ENCODE results near the gene EIF5B. TPM values are rescaled to one million over a fixed set of nuclear protein-coding genes. Genes with fewer than 3 reads are reported as not detected.
"Not testable (repeated sequence)": the region's sequence is repeated elsewhere in the genome, so short reads cannot be mapped to it uniquely, and the experiment has no call there.

Gene EIF5B
- total RNA-seq, 2 experiments from 2014 or later, result 71.6 to 75.3 TPM

DNA sequence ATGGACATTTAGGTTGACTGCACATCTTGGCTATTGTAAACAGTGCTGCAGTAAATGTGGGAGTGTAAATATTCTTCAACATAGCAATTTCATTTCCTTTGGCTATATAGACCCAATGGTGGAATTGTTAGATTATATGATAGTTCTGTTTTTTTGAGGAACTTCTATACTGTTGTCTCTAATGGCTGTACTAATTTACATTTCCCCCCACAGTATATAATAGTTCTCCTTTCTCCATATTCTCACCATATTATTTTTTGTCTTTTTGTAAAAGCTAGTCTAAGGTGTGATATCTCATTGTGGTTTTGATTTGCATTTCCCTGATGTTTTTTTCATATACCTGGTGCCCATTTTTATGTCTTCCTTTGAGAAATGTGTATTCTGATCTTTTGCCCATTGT, 13.0 kb downstream of the EIF5B start:
- TF ChIP-seq, protein P1, sequence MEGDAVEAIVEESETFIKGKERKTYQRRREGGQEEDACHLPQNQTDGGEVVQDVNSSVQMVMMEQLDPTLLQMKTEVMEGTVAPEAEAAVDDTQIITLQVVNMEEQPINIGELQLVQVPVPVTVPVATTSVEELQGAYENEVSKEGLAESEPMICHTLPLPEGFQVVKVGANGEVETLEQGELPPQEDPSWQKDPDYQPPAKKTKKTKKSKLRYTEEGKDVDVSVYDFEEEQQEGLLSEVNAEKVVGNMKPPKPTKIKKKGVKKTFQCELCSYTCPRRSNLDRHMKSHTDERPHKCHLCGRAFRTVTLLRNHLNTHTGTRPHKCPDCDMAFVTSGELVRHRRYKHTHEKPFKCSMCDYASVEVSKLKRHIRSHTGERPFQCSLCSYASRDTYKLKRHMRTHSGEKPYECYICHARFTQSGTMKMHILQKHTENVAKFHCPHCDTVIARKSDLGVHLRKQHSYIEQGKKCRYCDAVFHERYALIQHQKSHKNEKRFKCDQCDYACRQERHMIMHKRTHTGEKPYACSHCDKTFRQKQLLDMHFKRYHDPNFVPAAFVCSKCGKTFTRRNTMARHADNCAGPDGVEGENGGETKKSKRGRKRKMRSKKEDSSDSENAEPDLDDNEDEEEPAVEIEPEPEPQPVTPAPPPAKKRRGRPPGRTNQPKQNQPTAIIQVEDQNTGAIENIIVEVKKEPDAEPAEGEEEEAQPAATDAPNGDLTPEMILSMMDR (IDR thresholded peaks at IDR 0.05), result no peak
- H3K27ac Mint-ChIP-seq, result no peak overlapping the region
- ChIA-PET CTCF (interaction anchor here (1.0 kb wide), 1 partner anchor 12 kb away, joined by 3 read pairs; no protein-coding TSS in a partner anchor), POLR2A (no interaction called here)
- peaks cover 68% of the 10 kb centered on the region for H3K4me1 Mint-ChIP-seq (ENCODE audit: low read depth)
- intact Hi-C loops (cut with micrococcal nuclease), result no loop called here
- peaks cover 8% of the 10 kb centered on the region for H3K36me3 Mint-ChIP-seq (ENCODE audit: low read depth)
- DNase-seq, result no peak
- no peak overlapping the region for H3K4me3 Mint-ChIP-seq
- ATAC-seq, result no peak
- H3K9me3 Mint-ChIP-seq, result no peaks in the 10 kb centered on the region
- no peaks in the 10 kb centered on the region for H3K27me3 Mint-ChIP-seq

DNA sequence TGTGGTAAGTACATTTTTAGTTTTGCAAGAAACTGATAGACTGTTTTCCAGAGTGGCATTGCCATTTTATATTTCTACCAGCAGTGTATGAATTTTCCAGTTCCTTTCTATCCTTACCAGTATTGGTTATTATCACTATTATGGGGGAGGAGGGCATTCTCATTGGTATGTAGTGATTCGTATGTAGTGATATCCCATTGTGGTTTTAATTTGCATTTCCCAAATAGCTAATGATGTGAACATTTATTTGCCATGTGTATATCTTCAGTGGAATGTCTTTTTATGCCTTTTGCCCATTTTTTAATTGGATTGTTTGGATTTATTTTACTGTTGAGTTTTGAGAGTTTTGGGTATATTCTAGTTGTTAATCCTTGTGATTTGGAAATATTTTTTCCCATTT, 16.9 kb downstream of the EIF5B start:
- TF ChIP-seq, protein P1 (IDR thresholded peaks at IDR 0.05), result no peak
- no peaks in the 10 kb centered on the region for H3K9me3 Mint-ChIP-seq
- POLR2A ChIA-PET, result interaction anchor here (0.7 to 1.6 kb wide), 2 partner anchors 11 to 18 kb away, joined by 3 to 6 read pairs; partner anchors contain the start of gene TXNDC9
- no peaks in the 10 kb centered on the region for H3K27me3 Mint-ChIP-seq
- H3K4me3 Mint-ChIP-seq, result no peak overlapping the region
- no peak overlapping the region for H3K27ac Mint-ChIP-seq
- peaks cover 61% of the 10 kb centered on the region for H3K4me1 Mint-ChIP-seq (ENCODE audit: low read depth)
- CTCF ChIA-PET, result no interaction called here
- peaks cover 9% of the 10 kb centered on the region for H3K36me3 Mint-ChIP-seq (ENCODE audit: low read depth)
- intact Hi-C loops (cut with micrococcal nuclease), result no loop called here
- ATAC-seq (no peak), DNase-seq (no peak)

- H3K27ac Mint-ChIP-seq; CTCF ChIA-PET; H3K4me3 Mint-ChIP-seq; ATAC-seq; DNase-seq; H3K9me3 Mint-ChIP-seq; H3K36me3 Mint-ChIP-seq (ENCODE audit: low read depth); intact Hi-C loops (cut with micrococcal nuclease); H3K27me3 Mint-ChIP-seq: not testable (repeated sequence)
- POLR2A ChIA-PET, result interaction anchor here (0.7 to 1.6 kb wide), 3 partner anchors 11 to 35 kb away, joined by 3 to 6 read pairs (median 3); partner anchors contain the start of gene TXNDC9
- H3K4me1 Mint-ChIP-seq (ENCODE audit: low read depth), result peaks cover 54% of the 10 kb centered on the region
These were observed 17.6 kb downstream of the EIF5B start for GRCh38 chr2:99354825-99355224.

- no peak for ATAC-seq
- Mint-ChIP-seq H3K27me3 (no peaks in the 10 kb centered on the region), H3K4me1 (ENCODE audit: low read depth) (peaks cover 43% of the 10 kb centered on the region), H3K4me3 (no peak overlapping the region), H3K36me3 (ENCODE audit: low read depth) (peaks cover 16% of the 10 kb centered on the region), H3K9me3 (no peaks in the 10 kb centered on the region), H3K27ac (no peak overlapping the region)
- ChIA-PET POLR2A (interaction anchor here (1.2 kb wide), 1 partner anchor 20 kb away, joined by 3 read pairs; the partner anchor contains the start of genes EIF5B and TXNDC9), CTCF (interaction anchor here (1.0 to 2.1 kb wide), 3 partner anchors 9 to 21 kb away, joined by 3 to 6 read pairs (median 5); partner anchors contain the start of gene TXNDC9)
- TF ChIP-seq, protein P1 (IDR thresholded peaks at IDR 0.05), result no peak
- DNase-seq, result no peak
- intact Hi-C loops (cut with micrococcal nuclease), result no loop called here
These were observed 19.7 kb downstream of the EIF5B start for GRCh38 chr2:99356853-99357252.

DNA sequence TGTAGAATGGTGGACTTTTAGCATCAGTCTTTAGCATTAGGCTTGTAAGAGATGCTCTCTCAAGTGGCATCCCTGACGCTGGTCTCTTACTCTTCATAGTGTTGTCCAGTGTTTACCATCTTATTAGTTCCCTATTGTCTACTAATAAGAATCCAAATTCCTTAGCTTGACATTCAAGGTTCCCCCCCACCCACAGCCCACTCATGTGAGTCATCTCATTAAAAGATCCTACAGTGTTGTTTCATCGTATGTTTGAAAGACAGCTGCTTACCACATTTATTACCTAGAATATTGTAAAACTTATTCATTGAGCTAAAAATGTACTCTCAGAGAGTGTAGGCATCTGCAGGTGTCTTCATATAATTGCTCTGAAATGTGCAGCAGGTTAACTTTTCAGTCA, 28.5 kb downstream of the EIF5B start:
- Mint-ChIP-seq H3K27me3 (no peaks in the 10 kb centered on the region), H3K36me3 (ENCODE audit: low read depth) (peaks cover 38% of the 10 kb centered on the region), H3K9me3 (no peaks in the 10 kb centered on the region), H3K4me3 (no peak overlapping the region), H3K4me1 (ENCODE audit: low read depth) (peaks cover 5% of the 10 kb centered on the region), H3K27ac (no peak overlapping the region)
- intact Hi-C loops (cut with micrococcal nuclease), result no loop called here
- ChIA-PET POLR2A (interaction anchor here (0.6 to 1.5 kb wide), 3 partner anchors 11 to 30 kb away, joined by 3 to 6 read pairs (median 3); no protein-coding TSS in a partner anchor), CTCF (interaction anchor here (2.3 kb wide), 1 partner anchor 8 kb away, joined by 6 read pairs; no protein-coding TSS in a partner anchor)
- TF ChIP-seq, protein P1 (IDR thresholded peaks at IDR 0.05), result no peak
- DNase-seq, result no peak
- ATAC-seq, result no peak

DNA sequence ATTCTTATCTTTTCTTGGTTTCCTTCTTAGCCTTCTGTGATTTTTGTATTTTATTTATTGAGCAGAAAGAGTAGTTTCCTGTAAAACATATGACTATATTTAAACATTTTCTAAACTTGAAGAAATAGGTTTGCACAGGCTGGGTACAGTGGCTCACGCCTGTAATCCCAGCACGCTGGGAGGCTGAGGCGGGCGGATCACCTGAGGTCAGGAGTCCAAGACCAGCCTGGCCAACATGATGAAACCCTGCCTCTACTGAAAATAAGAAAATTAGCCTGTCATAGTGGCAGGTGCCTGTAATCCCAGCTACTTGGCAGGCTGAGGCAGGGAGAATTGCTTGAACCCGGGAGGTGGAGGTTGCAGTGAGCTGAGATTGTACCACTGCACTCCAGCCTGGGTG, 31.7 kb downstream of the EIF5B start:
- H3K27me3 Mint-ChIP-seq; DNase-seq; POLR2A ChIA-PET; H3K9me3 Mint-ChIP-seq; H3K27ac Mint-ChIP-seq; ATAC-seq; CTCF ChIA-PET; intact Hi-C loops (cut with micrococcal nuclease); H3K4me3 Mint-ChIP-seq; H3K4me1 Mint-ChIP-seq (ENCODE audit: low read depth): not testable (repeated sequence)
- peaks cover 49% of the 10 kb centered on the region for H3K36me3 Mint-ChIP-seq (ENCODE audit: low read depth)

Data from activated CD8-positive, alpha-beta T cell treated with anti-CD3 and anti-CD28 coated beads for 36 hours (primary cell).